ENCODE results near the gene NPW.

The NPW gene

DNA sequence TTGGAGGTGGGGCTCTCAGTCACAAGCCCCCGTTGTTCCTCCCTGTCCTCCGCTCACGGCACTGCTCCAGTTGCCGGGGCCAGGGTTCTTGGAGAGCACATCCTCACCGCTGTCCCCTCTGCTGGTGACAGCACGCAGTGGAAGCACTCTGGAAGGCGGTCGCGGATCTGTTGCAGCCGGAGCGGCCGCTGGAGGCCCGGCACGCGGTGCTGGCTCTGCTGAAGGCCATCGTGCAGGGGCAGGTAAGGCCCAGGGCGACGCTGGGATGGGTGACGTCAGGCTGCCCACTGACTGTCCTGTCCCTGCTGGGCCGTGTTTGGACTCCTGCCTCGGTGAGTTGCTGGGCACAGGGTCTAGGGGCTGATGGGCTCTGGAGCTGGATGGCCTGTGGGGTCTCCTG is 33.6 kb downstream of the NPW start:
- Histone ChIP-seq H3K27me3 (ENCODE audit: control insufficient read depth, insufficient read depth, low read length) (no peaks in the 10 kb centered on the region), H3K27ac (ENCODE audit: low read depth, low read length) (no peak overlapping the region), H3K9me3 (ENCODE audit: control insufficient read depth, insufficient read depth, low read length) (no peaks in the 10 kb centered on the region), H3K4me1 (ENCODE audit: control insufficient read depth, insufficient read depth, low read length) (peaks cover 4% of the 10 kb centered on the region; the same call in 1 of the 2 replicates), H3K36me3 (ENCODE audit: control insufficient read depth, insufficient read depth, low read length) (peaks cover 58% of the 10 kb centered on the region), H3K9ac (ENCODE audit: low read depth, low read length) (no peak overlapping the region), H3K4me3 (ENCODE audit: low read depth, low read length) (no peak overlapping the region)

DNA sequence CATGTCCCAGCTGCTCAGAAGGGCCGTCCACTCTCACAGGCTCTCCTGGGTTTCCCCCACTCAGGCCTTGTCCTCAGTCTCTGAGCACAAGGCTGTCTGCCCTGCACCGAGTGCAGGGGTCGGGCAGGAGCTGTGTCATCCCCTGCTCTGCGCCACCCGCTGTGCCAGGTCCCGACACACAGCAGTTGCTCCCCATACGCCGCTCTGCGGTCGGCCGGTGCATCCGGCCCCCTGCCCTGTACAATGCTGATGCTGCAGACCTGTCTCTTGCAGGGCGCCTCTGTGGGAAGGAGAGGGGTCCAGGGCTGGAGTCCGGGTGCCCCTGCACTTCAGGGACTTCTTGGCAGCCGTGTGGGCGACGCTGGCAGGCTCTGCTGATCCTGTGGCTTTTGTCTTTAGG is 34.3 kb downstream of the NPW start:
- Histone ChIP-seq H3K27ac (ENCODE audit: low read depth, low read length) (no peak overlapping the region), H3K4me1 (ENCODE audit: control insufficient read depth, insufficient read depth, low read length) (no peaks in the 10 kb centered on the region), H3K27me3 (ENCODE audit: control insufficient read depth, insufficient read depth, low read length) (no peaks in the 10 kb centered on the region), H3K9ac (ENCODE audit: low read depth, low read length) (no peak overlapping the region), H3K9me3 (ENCODE audit: control insufficient read depth, insufficient read depth, low read length) (no peaks in the 10 kb centered on the region), H3K4me3 (ENCODE audit: low read depth, low read length) (no peak overlapping the region), H3K36me3 (ENCODE audit: control insufficient read depth, insufficient read depth, low read length) (peaks cover 64% of the 10 kb centered on the region)

- H3K36me3 ChIP-seq (ENCODE audit: control insufficient read depth, insufficient read depth, low read length) = peaks cover 64% of the 10 kb centered on the region
- H3K9ac ChIP-seq (ENCODE audit: low read depth, low read length) = no peak overlapping the region
- H3K27me3 ChIP-seq (ENCODE audit: control insufficient read depth, insufficient read depth, low read length) = no peaks in the 10 kb centered on the region
- no peaks in the 10 kb centered on the region for H3K9me3 ChIP-seq (ENCODE audit: control insufficient read depth, insufficient read depth, low read length)
- no peak overlapping the region for H3K4me3 ChIP-seq (ENCODE audit: low read depth, low read length)
- no peak overlapping the region for H3K27ac ChIP-seq (ENCODE audit: low read depth, low read length)
- no peaks in the 10 kb centered on the region for H3K4me1 ChIP-seq (ENCODE audit: control insufficient read depth, insufficient read depth, low read length)
Observed at GRCh38 chr16:2054543-2055245, 35.1 kb downstream of the NPW start.

DNA sequence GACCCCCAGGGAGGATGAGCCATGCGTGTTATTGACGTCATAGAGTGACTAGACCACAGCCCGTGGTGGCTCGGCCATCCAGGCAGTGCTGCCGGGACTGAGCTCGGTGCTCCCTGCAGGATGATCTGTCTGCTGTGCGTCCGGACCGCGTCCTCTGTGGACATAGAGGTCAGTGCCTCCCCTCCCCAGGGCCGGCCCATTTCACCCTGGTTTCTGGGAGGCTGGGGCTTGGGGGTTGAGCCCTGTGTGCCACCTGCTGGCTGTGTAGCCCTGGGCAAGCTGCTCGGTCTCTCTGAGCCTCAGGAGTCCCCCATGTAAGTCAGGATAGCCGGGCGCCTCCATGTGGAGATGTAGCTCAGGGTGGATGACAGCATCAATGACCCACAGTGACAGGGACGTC is 36.5 kb downstream of the NPW start:
- Histone ChIP-seq H3K4me1 (ENCODE audit: control insufficient read depth, insufficient read depth, low read length) (no peaks in the 10 kb centered on the region), H3K4me3 (ENCODE audit: low read depth, low read length) (no peak overlapping the region)

DNA sequence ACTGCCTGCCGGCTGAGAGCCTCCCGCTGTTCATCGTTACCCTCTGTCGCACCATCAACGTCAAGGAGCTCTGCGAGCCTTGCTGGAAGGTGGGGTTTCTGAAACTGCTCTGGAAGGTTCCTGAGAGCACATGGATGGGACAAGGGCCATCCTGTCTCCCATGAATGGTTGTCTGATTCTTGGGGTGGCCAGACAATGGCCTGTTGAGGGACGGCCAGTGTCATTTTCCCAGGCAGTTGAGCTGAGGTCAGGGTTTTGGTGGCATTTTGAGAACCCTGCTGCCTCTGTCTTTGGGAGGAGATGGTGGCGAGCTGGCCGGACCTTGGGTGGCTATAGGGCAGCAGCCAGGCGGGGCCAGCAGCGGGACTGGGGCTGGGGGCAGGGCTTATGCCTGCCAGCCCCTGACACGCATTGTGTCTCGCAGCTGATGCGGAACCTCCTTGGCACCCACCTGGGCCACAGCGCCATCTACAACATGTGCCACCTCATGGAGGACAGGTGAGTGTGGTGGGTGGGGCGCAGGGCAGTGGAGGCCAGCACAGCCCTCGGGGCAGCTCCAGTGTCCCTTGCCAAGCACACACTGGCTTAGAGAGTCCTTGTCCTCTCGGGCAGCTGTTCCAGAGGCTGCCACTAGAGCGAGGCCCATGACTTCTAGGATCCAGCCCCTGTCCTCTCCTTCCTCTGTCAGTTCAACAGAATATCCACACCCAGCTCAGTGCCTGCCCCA is 37.3 kb downstream of the NPW start:
- no peaks in the 10 kb centered on the region for H3K27me3 ChIP-seq (ENCODE audit: control insufficient read depth, insufficient read depth, low read length)
- peaks cover 57% of the 10 kb centered on the region for H3K36me3 ChIP-seq (ENCODE audit: control insufficient read depth, insufficient read depth, low read length)
- H3K4me3 ChIP-seq (ENCODE audit: low read depth, low read length) = no peak overlapping the region
- H3K27ac ChIP-seq (ENCODE audit: low read depth, low read length) = no peak overlapping the region
- no peak overlapping the region for H3K9ac ChIP-seq (ENCODE audit: low read depth, low read length)
- H3K4me1 ChIP-seq (ENCODE audit: control insufficient read depth, insufficient read depth, low read length) = no peaks in the 10 kb centered on the region
- no peaks in the 10 kb centered on the region for H3K9me3 ChIP-seq (ENCODE audit: control insufficient read depth, insufficient read depth, low read length)

More for the DNA sequence above, 36.5 kb downstream of the NPW start:
- Histone ChIP-seq H3K9me3 (ENCODE audit: control insufficient read depth, insufficient read depth, low read length) (no peaks in the 10 kb centered on the region), H3K27ac (ENCODE audit: low read depth, low read length) (no peak overlapping the region), H3K9ac (ENCODE audit: low read depth, low read length) (no peak overlapping the region), H3K36me3 (ENCODE audit: control insufficient read depth, insufficient read depth, low read length) (peaks cover 63% of the 10 kb centered on the region), H3K27me3 (ENCODE audit: control insufficient read depth, insufficient read depth, low read length) (no peaks in the 10 kb centered on the region)

DNA sequence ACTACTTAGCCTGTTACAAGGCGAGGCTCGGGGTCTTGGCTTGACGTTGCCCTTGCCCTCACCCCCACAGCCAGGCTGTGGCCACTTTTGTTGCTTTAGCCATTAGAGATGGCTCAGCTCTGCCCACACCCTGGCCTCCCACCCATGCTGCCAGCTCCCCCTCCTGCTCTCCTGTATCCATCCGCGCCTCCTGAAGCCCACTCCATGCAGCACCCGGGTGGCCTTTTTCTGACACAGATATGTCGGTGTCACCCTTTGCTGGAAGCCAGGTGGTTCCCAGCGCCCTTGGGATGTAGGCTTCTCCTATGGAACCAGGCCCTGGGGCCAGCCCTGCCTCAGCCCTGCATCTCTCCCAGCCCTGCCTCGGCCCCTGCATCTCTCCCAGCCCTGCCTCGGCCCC is 37.9 kb downstream of the NPW start:
- Histone ChIP-seq H3K36me3 (ENCODE audit: control insufficient read depth, insufficient read depth, low read length) (peaks cover 52% of the 10 kb centered on the region), H3K4me3 (ENCODE audit: low read depth, low read length) (no peak overlapping the region), H3K27ac (ENCODE audit: low read depth, low read length) (no peak overlapping the region), H3K9ac (ENCODE audit: low read depth, low read length) (no peak overlapping the region), H3K27me3 (ENCODE audit: control insufficient read depth, insufficient read depth, low read length) (no peaks in the 10 kb centered on the region), H3K9me3 (ENCODE audit: control insufficient read depth, insufficient read depth, low read length) (no peaks in the 10 kb centered on the region), H3K4me1 (ENCODE audit: control insufficient read depth, insufficient read depth, low read length) (no peaks in the 10 kb centered on the region)

DNA sequence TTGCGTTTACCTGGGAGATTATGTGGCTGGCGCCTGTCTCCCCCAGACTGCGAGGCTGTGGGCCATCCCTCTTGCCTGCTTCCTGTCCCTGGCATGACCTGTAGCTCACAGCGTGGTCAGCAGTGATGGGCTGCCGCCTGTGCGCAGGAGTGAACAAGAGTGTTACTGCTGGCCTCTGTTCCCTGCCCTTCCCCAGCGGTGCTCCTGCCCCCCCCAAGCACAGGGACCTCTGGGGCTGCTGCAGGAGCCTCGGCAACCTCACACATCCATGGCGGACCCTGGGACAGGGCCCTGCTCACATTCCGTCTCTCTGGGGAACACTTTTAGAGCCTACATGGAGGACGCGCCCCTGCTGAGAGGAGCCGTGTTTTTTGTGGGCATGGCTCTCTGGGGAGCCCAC is 38.8 kb downstream of the NPW start:
- Histone ChIP-seq H3K36me3 (ENCODE audit: control insufficient read depth, insufficient read depth, low read length) (peaks cover 43% of the 10 kb centered on the region), H3K27ac (ENCODE audit: low read depth, low read length) (no peak overlapping the region), H3K9me3 (ENCODE audit: control insufficient read depth, insufficient read depth, low read length) (no peaks in the 10 kb centered on the region), H3K27me3 (ENCODE audit: control insufficient read depth, insufficient read depth, low read length) (no peaks in the 10 kb centered on the region), H3K4me3 (ENCODE audit: low read depth, low read length) (no peak overlapping the region), H3K9ac (ENCODE audit: low read depth, low read length) (no peak overlapping the region), H3K4me1 (ENCODE audit: control insufficient read depth, insufficient read depth, low read length) (no peaks in the 10 kb centered on the region)

- no peaks in the 10 kb centered on the region for H3K27me3 ChIP-seq (ENCODE audit: control insufficient read depth, insufficient read depth, low read length)
- no peak overlapping the region for H3K4me3 ChIP-seq (ENCODE audit: low read depth, low read length)
- H3K9ac ChIP-seq (ENCODE audit: low read depth, low read length) = no peak overlapping the region
- no peaks in the 10 kb centered on the region for H3K9me3 ChIP-seq (ENCODE audit: control insufficient read depth, insufficient read depth, low read length)
- H3K27ac ChIP-seq (ENCODE audit: low read depth, low read length) = no peak overlapping the region
- peaks cover 42% of the 10 kb centered on the region for H3K36me3 ChIP-seq (ENCODE audit: control insufficient read depth, insufficient read depth, low read length)
- H3K4me1 ChIP-seq (ENCODE audit: control insufficient read depth, insufficient read depth, low read length) = no peaks in the 10 kb centered on the region
Observed at GRCh38 chr16:2058872-2059271, 39.3 kb downstream of the NPW start.

DNA sequence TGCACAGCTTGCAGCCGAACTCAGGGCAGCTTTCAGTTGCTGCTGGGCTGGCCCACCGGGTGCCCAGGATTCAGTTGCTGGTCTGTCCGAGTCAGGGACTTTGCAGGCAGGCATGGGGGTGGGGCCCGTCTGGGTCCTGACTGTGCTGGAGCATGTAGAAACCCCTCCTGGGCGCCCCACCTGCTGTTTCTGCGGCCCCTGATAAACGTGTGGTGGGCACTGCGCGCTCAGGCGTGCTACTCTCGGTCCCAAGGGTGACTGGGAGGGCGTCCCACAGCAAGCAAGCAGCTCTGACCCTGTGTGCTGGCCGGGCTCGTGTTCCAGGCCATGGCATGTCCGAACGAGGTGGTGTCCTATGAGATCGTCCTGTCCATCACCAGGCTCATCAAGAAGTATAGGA is 40.8 kb downstream of the NPW start:
- Histone ChIP-seq H3K27ac (ENCODE audit: low read depth, low read length) (no peak overlapping the region), H3K36me3 (ENCODE audit: control insufficient read depth, insufficient read depth, low read length) (peaks cover 36% of the 10 kb centered on the region), H3K4me1 (ENCODE audit: control insufficient read depth, insufficient read depth, low read length) (no peaks in the 10 kb centered on the region), H3K9me3 (ENCODE audit: control insufficient read depth, insufficient read depth, low read length) (no peaks in the 10 kb centered on the region), H3K9ac (ENCODE audit: low read depth, low read length) (no peak overlapping the region), H3K4me3 (ENCODE audit: low read depth, low read length) (no peak overlapping the region), H3K27me3 (ENCODE audit: control insufficient read depth, insufficient read depth, low read length) (no peaks in the 10 kb centered on the region)

DNA sequence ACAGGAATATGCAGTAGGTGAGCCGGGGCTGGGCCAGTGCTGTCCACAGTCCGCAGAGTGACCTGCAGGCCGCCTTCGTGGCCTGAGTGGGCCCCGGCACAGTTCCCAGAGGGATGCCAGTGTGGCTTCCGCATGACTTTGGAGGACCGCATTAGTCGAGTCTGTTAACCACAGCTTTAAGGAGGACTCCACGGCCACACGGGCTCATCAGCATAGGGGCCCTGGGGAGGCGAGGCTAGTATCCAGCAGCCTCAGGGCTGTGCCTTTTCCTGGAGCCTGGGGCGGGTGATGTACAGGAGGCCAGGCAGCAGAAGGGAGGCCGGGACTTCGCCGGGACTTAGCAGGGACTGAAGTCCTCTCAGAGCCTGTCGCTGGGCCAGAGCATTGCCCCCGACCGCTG is 41.4 kb downstream of the NPW start:
- no peaks in the 10 kb centered on the region for H3K4me1 ChIP-seq (ENCODE audit: control insufficient read depth, insufficient read depth, low read length)
- peaks cover 43% of the 10 kb centered on the region for H3K36me3 ChIP-seq (ENCODE audit: control insufficient read depth, insufficient read depth, low read length)
- H3K27ac ChIP-seq (ENCODE audit: low read depth, low read length) = no peak overlapping the region
- no peak overlapping the region for H3K4me3 ChIP-seq (ENCODE audit: low read depth, low read length)
- no peaks in the 10 kb centered on the region for H3K9me3 ChIP-seq (ENCODE audit: control insufficient read depth, insufficient read depth, low read length)
- H3K27me3 ChIP-seq (ENCODE audit: control insufficient read depth, insufficient read depth, low read length) = no peaks in the 10 kb centered on the region
- H3K9ac ChIP-seq (ENCODE audit: low read depth, low read length) = no peak overlapping the region

DNA sequence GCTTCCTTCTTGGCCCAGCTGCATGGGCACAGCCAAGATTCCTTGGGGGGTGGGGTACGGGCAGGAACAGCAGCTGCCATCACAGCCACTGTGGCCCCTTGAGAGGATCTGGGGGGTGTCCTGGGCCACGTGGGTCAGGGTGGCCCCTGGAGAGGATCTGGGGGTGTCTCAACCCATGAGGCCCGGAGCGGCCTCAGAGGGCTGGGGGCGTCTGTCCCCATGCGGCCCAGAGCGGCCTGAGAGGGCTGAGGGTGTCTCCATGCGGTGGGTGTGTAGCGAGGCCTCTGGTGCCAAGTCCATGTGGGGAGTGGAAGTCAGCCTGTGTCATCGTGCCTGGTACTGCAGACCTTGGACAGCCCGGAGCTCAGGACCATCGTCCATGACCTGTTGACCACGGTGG is 41.9 kb downstream of the NPW start:
- H3K36me3 ChIP-seq (ENCODE audit: control insufficient read depth, insufficient read depth, low read length) = peaks cover 46% of the 10 kb centered on the region

More for the DNA sequence above, 41.9 kb downstream of the NPW start:
- no peaks in the 10 kb centered on the region for H3K27me3 ChIP-seq (ENCODE audit: control insufficient read depth, insufficient read depth, low read length)
- no peak overlapping the region for H3K9ac ChIP-seq (ENCODE audit: low read depth, low read length)
- H3K27ac ChIP-seq (ENCODE audit: low read depth, low read length) = no peak overlapping the region
- H3K4me1 ChIP-seq (ENCODE audit: control insufficient read depth, insufficient read depth, low read length) = no peaks in the 10 kb centered on the region
- no peaks in the 10 kb centered on the region for H3K9me3 ChIP-seq (ENCODE audit: control insufficient read depth, insufficient read depth, low read length)
- H3K4me3 ChIP-seq (ENCODE audit: low read depth, low read length) = no peak overlapping the region
